HG02885 (cell line): ENCODE data around the gene GRM4.

Source experiments
- ATAC-seq: cut with Tn5 transposase; IDR thresholded peaks from one replicate; pipeline ENCODE4 v1.9.1; 2021; ENCODE audit warnings: mild to moderate bottlenecking; ENCODE audit not compliant: unreplicated experiment, poor library complexity

Gene GRM4

DNA sequence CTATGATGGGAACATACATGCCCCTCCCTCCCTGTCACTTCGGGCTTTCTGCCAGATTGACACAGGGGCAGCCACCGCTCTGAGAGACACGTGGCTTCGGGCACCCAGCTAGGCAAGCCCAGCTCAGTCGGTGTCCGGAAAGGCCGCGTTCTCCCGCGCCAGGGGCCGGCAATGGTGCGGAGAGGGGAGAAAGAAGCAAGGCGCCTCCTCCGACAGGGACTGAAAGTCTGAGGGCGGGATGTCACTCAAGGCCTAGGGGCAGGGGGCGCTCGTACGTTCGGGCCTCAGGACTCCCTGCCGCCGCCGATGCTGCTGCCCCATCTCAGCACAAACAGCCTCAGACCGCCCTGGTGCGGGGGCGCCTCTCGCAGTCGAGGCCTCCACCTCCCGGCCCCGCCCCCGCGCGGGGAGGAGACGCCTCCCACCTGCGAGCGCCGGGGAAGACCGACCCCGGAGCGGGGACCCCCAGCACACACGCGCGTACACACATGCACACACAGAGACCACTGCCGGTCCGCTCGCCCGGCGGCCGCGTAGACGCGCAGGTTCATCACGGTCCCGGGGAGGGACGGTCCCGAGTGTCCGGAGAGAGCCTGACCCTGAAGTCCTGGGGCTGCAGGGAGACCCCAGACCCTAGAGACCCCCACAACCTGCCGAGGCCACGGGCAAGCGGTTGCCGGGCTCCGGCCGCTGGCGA lies 1.9 kb downstream of the GRM4 start:
- no peak for ATAC-seq

DNA sequence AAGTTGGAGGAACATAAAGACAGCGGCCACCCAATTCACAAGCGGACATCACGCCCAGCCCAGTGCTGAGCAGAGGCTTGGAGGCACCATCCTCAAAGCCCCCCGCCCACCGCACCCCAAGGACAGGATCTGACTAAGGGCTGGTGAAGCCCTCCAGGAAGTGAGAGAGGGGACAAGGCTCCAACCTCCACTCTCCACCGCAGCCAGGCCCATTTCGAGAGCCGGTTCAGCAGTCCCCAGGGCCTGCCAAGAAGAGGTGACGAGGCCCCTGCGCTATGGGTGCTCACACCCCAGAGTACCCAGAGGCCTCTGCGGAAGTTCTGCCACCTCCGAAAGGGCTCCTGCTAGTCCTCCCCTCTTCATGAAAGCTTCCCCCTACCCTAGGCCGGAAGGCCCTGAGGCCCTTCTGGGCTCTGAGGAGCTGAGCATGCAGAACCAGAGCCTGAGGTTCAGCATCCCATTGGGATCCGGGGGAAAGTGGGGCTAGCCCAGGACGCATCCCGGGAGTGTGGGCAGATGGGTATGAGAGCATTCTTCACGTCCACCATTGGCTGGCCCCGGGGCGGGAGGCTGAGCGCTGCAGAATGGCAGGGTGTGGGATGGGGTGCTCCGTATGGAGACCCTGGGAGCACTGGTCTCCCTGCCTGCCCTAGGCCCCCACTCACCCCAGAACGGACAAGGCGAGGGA lies 2.5 kb downstream of the GRM4 start:
- ATAC-seq = no peak

DNA sequence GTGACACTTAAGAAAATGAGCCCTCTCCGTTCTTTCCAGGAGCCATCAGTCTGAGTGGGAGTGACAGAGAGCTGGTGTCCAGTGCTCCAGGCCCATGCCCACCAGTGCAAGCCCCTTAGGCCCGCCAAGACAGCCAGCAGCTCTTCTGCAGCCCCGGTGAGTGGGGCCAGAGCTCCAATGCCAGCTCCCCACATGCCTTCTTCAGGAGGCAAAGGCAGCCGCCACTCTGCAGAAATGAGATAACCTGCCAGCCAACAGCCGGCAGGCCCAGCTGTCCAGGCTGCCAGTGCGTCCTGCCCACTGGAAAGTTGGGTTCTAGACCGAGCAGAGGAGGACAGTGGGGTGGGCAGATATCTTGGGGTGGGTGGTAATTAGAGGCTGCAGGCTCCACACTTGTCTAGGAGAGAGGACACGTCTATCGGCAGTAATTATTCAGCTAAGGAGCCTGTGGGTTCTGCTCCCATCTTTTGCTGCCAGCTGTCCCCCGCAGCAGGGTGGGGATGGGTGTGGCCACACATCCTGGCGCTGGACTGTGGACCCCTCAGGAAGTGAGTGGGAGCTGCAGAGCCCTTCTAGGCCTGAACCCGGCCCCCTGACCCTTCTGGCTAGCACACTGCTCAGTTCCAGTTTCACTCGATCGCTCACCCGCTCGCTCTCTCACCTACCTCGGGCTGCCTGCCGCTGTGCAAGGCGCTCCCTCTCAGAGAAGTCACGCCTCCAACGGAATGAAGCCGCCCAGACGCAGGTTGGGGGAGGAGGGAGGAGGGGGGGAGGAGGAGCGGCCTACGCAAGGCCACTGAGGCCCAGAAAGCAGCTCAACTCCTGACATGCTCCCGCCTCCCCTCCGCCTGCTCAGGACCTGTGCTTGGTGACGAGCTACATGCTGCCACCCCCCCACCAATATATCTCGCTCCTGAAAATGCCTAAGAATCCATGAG lies 3.6 kb downstream of the GRM4 start:
- ATAC-seq = no peak

DNA sequence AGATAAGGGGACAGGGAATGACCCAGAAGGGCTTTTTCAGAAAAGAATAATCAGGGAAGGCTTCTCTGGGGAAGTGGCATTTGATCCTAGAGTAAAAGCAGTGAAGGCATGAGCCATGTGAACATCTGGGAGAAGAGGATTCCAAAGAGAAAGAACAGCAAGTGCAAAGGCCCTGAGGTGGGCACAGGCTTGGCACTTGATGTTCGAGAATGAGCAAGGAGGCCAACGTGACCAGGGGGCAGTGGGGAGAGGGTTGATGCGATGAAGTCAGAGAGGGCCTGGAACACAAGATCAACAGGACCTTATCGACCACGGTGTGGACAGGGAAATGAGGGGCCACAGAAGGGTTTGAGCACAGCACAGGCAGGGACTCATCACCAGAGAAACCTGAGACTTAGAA lies 5.8 kb downstream of the GRM4 start:
- ATAC-seq = no peak

DNA sequence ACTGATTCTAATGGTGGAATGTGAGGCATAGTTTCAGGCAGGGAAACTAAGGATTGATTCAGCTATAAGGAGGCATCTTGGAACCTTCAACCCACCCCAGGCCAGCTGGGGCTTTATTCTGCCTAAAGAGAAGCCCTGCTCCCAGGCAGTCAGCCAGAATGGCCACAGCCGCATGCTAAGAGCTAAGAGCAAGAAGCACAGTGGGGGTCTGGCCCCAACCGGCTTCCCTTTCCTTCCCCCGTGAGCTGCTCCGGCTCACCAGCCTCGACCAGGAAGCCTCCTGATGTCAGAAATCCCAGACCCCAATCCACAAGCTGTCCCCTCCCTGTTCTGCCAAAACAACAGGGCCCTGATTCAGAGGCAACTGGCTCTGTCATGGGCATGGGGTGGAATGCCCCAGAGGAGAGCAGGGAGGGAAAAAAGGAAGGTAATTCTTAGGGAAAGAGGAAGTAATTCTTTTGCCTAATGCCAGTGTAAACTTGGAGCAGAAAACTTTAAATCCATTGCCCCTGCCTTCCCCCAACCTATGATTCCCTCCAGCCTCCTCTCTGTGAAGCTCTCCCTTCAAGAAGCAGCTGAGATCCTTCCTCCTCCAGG lies 6.9 kb downstream of the GRM4 start:
- ATAC-seq = no peak

DNA sequence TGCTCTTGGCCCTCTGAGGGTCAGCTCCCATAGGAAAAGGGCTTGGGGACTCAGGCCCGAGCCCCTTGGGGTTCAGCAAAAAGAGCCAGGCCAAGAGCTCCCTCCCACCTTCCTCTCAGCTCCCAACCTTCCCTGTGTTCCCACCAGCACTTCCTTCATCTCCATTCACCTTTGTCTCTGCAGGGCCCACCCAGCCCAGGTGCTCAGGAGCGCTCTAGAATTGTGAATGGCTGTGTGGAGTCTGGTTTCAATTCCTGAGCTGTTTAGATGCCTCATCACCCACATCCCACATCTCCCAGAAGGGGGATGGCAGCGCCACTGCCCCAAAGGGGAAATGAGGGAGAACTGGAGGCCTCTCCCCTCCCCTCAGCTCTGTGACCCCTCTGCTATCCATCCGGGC lies 7.7 kb downstream of the GRM4 start:
- no peak for ATAC-seq

DNA sequence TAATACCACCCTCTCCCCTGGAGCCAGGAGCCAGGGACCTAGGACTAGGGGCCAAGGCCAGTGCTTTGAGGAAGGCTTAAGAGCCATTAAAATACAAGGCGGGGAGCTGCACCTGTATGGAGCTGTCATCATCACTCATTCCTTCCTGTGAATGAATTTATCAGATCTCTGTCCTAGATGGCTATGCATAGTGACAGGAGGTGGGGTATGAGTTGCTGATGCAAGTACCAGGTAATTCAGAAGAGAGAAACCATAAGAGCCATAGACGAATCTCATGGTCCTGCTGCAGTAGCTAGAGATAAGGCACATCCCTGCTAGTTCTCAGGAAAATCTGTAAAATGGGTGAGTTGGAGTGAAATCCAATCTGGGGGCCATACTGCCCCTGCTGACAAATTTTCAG lies 10.3 kb downstream of the GRM4 start:
- no peak for ATAC-seq

DNA sequence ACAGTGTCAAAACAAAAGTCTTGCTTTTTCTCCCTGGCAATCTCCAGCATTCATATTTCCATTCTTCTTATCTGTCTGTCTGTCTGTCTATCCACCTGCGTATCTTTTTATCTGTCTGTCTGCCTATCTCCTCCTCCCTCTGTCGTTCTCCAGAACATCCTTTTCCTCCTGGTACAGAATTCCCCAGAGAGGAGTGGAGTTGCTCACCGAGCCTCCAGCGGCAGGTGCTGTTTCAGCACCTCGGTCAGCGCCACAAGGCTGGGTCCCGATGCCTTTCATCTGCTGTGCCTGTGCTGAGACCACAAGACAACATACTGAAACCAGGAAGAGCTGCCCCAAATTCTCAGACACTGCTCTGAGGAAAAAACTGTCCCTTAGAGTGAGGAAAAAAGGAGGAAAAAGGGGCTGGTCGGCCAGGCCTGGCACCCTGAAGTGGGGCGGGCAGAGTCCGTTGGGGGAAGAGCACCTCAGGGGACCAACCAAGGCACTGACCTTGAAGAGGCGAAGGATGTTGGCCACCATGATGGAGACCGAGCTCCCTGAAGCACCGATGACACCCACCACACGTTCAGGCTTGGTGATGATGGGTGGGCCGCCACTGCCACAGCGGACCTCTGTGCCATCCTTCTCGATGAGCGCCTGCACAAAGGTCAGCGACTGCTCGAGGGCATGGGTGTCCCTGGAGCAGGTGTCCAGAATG lies 13.3 kb downstream of the GRM4 start:
- ATAC-seq = no peak

DNA sequence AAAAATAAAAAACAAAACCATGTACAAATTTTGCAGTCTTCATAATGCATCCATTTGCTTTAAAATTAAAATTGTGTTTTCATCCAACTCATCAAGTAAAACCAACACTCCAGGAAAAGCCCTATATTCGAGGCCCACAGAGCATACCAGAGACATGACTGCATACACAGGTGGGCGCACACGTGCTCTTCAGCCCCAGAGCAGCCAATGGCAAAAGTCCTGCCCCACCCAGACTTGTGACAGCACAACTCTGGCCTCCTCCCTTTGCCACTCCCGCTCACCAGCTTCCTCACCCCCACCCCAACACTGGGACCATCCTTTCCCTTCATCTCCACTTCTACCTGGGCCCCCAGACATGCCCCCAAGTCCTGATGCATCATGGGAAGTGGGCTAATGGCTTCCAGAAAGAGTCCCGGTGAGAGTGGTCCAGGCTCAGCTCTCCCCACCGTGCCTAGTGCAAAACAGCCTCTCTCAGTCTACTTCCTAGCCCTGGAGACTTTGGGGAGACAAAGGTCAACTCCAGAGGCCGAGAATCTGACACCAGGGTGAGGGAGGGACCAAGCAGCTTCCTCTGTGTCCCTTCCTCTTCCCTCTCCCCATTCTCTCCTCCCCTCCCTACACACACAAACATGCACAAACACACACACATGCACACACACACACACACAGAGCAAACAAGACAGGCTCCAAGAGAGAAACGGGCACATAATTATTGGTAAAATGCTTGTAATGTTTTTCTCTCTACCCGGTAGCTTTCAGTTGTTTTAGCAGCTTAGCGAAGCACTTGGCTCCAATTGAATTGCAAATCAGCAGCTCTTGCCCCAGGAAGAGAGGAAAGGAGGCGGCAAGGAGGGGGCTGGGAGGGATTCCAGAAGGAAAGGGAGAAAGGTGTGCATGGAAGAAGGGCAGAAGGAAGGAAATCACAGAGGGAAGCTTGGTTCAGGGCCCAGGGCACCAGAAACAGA lies 14.3 kb downstream of the GRM4 start:
- no peak for ATAC-seq

DNA sequence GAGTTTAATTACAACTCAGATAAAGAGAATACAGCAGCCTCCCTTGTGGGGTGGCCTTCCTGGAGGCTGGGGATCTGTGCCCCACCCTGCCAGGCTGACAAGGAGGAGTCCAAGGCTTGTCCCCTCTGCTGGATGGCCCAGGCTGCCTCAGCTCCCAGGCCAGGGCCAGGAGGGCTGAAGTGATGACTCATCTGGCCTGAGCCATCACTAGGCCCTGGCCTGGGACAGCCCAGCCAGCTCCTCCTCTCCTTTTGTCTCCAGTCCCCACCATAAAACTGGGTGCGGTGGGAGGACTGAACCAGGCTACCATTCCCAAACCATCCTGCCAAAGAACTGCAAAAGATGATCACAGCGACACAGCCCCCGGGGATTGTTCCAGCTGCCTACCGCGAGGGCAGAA lies 15.0 kb downstream of the GRM4 start:
- no peak for ATAC-seq

DNA sequence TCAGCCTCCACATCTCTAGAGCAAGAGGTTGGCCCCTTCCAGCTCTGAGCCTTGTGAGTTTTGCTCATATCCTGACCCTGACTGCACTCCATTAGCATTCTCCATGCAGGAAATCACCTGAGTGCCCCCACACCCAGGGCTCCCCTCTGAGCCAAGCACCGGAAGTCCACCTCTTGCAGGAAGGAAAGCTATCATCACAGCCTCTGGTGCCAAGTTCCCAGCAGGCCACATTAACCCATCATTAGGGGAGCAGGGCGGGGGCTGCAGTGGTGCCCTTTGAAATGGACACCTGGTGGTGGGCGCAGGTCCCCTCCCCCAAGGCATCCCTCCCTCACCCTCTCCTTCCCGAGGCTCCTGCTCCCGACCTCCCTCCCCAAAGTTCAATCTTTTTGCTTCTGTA lies 16.1 kb downstream of the GRM4 start:
- ATAC-seq = no peak

DNA sequence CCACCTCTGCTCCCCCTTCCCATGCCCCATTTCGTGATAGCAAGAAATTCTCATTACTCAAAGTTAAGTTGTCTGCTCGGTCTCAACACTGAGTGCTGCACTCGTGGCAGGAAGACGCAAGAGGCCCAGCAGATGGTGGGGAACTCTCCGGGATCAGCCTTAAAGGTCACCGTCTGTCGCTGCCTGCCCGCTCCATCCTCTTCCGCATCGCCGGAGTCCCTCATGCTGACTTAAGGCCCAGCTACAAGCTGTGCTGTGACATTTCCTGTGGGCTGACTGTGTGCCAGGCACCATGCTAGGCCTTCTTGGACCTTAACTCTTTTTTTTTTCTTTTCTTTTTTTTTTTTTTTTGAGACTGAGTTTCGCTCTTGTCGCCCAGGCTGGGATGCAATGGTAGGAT lies 17.8 kb downstream of the GRM4 start:
- no peak for ATAC-seq

DNA sequence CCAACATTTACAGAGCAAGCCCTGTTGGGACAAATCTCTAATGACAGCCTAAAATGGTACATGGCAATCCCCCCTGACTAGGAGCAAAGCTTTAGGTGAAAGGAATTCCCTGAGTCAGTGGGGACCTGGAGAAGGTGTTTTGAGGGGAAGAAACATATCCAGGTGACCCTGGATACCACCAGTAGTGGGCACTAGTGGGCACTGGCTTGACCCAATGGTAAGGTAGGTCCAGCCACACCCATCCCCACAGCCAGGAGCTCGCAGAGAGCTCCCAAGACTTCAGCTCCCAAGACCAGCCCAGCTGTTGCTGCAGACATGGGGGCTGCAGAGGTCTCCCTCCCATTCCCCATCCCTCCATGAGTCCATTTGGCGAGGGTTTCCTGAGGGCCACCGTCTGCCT lies 19.5 kb downstream of the GRM4 start:
- ATAC-seq = no peak

DNA sequence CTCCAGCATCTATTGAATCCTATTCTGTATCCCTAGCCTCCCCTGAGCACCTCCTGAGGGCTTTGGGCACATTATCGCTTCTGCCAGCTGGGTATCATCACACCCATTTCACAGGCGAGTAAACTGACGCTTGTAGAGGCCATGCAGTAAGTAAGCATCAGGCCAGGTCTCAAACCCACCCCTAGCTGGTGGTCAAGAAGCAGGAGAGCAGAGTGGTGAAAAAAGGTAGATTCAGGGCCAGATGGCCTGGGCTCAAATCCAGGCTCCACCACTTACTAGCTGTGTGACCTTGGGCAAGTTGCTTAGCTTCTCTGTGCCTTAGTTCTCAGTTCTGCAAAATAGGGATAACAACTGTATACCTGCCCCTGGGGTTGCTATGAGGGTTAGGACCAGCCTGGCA lies 19.9 kb downstream of the GRM4 start:
- no peak for ATAC-seq

DNA sequence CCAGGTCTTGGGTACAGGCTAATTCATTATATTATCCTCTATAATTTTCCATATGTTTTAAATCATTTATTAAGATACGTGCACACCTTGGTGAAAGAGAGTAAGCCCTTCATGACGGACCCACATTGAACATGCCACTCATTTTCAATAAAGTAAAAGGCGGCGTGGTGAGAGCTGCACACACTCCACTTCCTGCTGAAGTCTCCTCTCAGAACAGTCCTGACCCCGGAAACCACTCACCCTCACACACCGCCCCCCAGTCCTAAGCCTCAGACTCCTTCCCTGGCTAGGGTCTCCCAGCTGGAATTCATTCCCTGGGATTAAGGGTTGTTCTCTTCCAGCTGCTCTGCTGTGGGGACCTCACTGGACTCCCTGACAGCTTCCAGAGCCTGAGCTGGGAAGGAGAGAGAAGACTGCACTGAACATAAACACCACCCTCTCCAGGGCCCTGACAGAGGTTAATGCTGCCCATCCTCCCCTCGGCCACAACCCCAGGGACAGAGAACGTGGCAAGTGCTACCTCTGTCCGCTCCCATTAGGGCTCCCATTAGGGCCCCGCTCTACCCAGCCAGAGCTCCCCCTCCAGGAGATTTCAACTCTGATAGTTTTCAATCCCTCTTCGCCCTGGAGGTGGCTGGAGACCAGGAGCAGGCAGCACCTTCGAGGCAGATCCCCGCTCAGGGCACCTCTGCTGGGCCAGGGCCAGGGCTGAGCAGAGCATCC lies 24.8 kb downstream of the GRM4 start:
- no peak for ATAC-seq

DNA sequence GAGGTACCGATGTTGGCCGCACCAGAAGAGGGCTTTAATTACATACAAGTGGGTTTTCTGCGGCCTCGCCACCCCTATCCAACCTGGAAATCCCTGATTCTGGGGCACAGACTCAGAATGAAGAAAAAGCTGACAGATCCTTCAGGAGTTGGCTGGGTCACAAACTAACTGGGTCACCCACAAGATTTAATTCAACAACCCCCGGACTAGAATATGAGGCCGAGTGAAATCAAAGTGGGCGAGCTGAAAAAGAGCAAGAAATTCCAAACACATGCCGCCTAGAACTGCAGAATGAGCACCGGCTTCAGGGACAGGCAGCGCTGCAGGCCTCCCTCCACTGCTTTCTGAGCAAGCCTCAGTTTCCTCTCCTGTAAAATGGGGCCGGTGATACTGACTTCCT lies 30.0 kb downstream of the GRM4 start:
- no peak for ATAC-seq

DNA sequence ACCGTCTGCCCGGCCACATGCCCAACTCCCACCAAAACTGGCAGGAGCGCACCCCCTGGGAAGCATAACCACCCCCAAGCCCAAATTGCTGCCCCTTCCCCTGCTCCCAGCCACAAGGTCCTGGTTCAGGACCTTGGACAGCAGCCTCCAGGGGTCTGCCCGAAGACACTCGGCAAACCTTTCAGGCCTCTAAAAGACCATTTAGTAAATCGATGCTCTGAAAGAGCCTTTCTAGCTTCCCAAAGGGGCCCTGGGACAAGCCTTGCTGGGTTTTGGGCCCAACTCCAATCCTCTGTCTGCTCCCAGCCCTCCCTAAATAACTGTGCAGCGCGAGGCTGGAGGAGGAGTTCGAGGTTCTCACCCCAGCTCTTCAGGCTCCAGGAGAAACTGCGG lies 30.5 kb downstream of the GRM4 start:
- no peak for ATAC-seq

DNA sequence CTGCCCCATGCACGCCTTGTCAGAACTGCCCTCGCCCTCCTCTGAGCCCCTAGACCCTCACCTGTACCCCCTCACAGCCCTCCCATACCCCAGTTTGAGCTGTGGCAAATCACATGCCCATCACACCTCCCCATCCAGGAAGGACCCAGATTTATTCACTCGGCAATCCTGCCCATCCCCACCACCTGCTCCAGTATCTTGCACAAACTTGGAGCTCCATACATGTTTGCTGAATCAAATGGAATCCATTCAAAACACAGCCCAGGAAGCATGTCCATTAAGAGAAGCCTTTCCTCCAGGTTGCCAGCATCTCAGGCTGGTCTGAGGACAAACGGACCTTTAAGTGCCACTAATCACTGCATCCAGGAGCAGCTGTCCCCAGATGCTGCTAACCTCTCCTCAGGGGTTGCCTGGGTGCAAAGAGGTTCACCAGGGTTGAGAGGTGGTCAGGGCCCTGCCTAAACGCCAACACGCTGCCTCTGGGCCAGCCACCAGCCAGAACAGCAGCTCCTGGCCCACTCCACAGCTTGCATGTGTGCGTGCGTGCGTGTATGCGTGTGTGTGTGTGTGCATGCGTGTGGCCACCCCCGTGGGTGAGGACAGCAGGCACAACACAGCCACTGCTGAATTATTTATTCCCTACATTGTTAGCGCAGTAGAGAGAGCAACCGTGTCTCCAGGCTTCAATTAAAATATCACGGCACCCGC lies 31.0 kb downstream of the GRM4 start:
- ATAC-seq = no peak
